Stimulated activated CD4-positive, alpha-beta T cell treated with anti-CD3 and anti-CD28 coated beads, TNF-alpha, amount 100 ng/mL, for 4 hours (primary cell): Measurements from ENCODE around the gene KLHL35.

Source experiments
- DNase-seq, 3 experiments: peaks; one replicate each; pipeline ENCODE4 v3.0.0-alpha.2; 2020; ENCODE audit warnings: low read depth in 3 of 3

KLHL35 gene

GRCh38 chr11:75432911-75433321, at the start of gene KLHL35:
KLHL35 (minus strand) TSS chr11:75433203; CDS start chr11:75430629, 2,574 bp downstream.
- DNase-seq: no peak

- no peak for DNase-seq
Observed at GRCh38 chr11:75481922-75482606, 49.1 kb upstream of the KLHL35 start.

- DNase-seq: no peak
Observed at GRCh38 chr11:75481223-75481921, 48.4 kb upstream of the KLHL35 start.

- DNase-seq: no peak
Observed at GRCh38 chr11:75480185-75481175, 47.5 kb upstream of the KLHL35 start.

GRCh38 chr11:75479597-75480145, 46.7 kb upstream of the KLHL35 start:
- no peak for DNase-seq

- DNase-seq: no peak
Observed at GRCh38 chr11:75478783-75479596, 46.0 kb upstream of the KLHL35 start.

GRCh38 chr11:75477614-75477935, 44.6 kb upstream of the KLHL35 start:
- DNase-seq: no peak

- DNase-seq: no peak
Observed at GRCh38 chr11:75476739-75477613, 44.0 kb upstream of the KLHL35 start.

- DNase-seq: no peak
Observed at GRCh38 chr11:75475767-75476650, 43.0 kb upstream of the KLHL35 start.

GRCh38 chr11:75474878-75475766, 42.1 kb upstream of the KLHL35 start:
- peak; percentile 8 to 20 (median 11) for DNase-seq

- DNase-seq: no peak
Observed at GRCh38 chr11:75474240-75474639, 41.2 kb upstream of the KLHL35 start.

GRCh38 chr11:75473684-75474083, 40.7 kb upstream of the KLHL35 start:
- DNase-seq: no peak

GRCh38 chr11:75472081-75472732, 39.2 kb upstream of the KLHL35 start:
- DNase-seq: no peak

- DNase-seq: no peak
Observed at GRCh38 chr11:75471176-75471973, 38.4 kb upstream of the KLHL35 start.

- DNase-seq: no peak
Observed at GRCh38 chr11:75470476-75471080, 37.6 kb upstream of the KLHL35 start.

- DNase-seq: no peak
Observed at GRCh38 chr11:75469785-75470405, 36.9 kb upstream of the KLHL35 start.
